DND-41 (cell line): Measurements from ENCODE around the gene SPATA25.

Experiments used
- CTCF ChIP-seq: IDR thresholded peaks from 2 replicates; pipeline ENCODE4 v1.5.1; 2012; ENCODE audit warnings: borderline replicate concordance, low read length, moderate library complexity, mild to moderate bottlenecking; ENCODE audit not compliant: poor library complexity, severe bottlenecking; ENCODE audit errors: extremely low read depth
- EZH2 ChIP-seq: IDR thresholded peaks from 3 replicates; pipeline ENCODE4 v1.6.1; 2012; ENCODE audit warnings: borderline replicate concordance, low read depth, mild to moderate bottlenecking, moderate library complexity, low read length, inconsistent platforms; ENCODE audit not compliant: severe bottlenecking

DNA sequence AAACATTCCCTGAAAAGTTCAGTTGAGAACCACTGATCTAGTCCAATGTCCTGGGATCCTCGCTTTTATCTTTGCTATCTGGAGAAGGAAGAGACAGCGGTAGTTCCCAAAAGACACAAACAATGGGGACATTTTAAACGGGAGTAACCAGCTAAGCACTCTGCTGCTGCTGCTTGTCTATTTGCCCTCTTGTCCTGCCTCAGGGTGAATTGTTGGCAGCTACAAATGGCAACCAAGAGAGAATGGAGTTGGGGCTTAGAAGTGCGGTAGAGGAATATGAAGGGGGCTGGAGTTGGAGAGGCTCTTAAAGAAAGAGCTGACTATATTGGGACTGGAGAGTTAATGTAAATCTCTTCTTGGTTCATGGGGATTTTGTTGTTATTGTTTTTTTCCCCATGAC lies 12.8 kb downstream of the SPATA25 start:
- TF ChIP-seq CTCF, result no peak
- TF ChIP-seq EZH2, result no peak
